GM06990 (cell line): Measurements from ENCODE around the gene CPXCR1.
"Not testable (repeated sequence)": the region's sequence is repeated elsewhere in the genome, so short reads cannot be mapped to it uniquely, and the experiment has no call there.

Source experiments
- DNase-seq: peaks from one replicate; pipeline ENCODE4 v3.0.0-alpha.2; 2011; ENCODE audit not compliant: insufficient read length; ENCODE audit errors: extremely low read depth
- H3K27me3 ChIP-seq: replicated peaks from 2 replicates; pipeline ENCODE4 v1.6.0; 2011; ENCODE audit warnings: low read length; ENCODE audit not compliant: control insufficient read depth, insufficient read depth
- H3K36me3 ChIP-seq: 2 replicates; pipeline ENCODE4 v1.5.1; 2011; ENCODE audit warnings: low read length; ENCODE audit not compliant: control insufficient read depth, insufficient read depth
- H3K4me3 ChIP-seq: replicated peaks from 2 replicates; pipeline ENCODE4 v1.5.1; 2011; ENCODE audit warnings: low read depth, mild to moderate bottlenecking, control low read depth, low read length
- CTCF ChIP-seq: IDR thresholded peaks from 2 replicates; pipeline ENCODE4 v1.5.1; 2011; ENCODE audit warnings: low read length, control low read depth, mild to moderate bottlenecking, inconsistent platforms; ENCODE audit not compliant: insufficient read depth, poor library complexity, severe bottlenecking

The CPXCR1 gene

DNA sequence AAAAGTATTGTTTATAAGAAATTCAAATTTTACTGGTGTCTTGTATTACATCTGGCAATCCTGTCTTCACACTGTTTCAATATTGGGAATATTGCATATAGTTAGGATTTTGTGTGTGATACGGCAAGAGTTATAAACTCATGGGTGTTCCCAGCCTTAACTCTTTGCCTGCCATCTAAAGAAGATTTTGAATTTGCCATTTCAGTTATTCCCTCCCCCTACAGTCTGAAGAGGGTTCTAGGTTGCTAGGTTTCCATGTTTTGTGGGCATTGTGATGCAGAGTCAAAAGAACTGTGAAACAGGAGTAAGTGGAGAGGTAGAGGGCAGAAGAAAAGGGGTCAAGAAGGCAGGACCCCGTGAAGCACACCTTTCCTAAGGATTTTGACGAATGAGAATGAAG, at the start of gene CPXCR1:
Gene CPXCR1, plus strand, starts transcription at position 301 of the 400 bp plus-strand sequence. CDS start 6,190 bp downstream, outside the sequence.
- H3K4me3 ChIP-seq: no peak within 1 kb of the TSS
- no peaks in the 10 kb centered on the region for H3K27me3 ChIP-seq
- H3K36me3 ChIP-seq: no peaks in the 10 kb centered on the region
- DNase-seq: no peak
- no peak for TF ChIP-seq CTCF

DNA sequence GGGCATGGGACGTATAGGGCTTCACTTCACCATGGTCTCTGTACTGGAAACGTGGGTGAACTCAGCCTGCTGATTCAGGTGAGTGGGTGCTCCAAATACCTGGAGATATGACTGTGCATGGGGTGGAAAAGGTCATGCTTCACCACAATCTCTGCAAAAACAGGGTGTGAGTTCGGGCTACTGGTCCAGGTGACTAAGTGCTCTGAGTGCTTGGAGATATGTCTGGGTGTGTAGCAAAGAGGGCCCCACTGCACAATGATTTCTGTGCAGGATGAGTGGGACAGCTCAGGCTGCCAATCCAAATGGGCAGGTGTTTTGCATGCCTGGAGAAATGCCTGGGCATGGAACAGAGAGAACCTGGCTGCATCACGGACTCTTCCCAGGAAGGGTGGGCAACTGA, 11.2 kb upstream of the CPXCR1 start:
- H3K27me3 ChIP-seq: no peaks in the 10 kb centered on the region
- no peak overlapping the region for H3K4me3 ChIP-seq
- no peak for TF ChIP-seq CTCF
- no peak for DNase-seq
- no peaks in the 10 kb centered on the region for H3K36me3 ChIP-seq

DNA sequence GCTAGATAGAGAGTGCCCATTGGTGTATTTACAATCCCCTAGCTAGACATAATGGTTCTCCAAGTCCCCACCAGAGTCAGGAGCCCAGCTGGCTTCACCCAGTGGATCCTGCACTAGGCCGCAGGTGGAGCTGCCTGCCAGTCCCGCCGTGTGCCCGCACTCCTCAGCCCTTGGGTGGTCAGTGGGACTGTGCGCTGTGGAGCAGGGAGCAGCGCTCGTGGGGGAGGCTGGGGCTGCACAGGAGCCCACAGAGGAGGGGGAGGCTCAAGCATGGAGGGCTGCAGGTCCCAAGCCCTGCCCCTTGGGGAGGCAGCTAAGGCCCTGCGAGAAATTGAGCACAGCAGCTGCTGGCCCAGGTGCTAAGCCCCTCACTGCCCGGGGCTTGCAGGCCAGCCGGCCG, 810 bp upstream of the CPXCR1 start:
- peak; percentile 0 for DNase-seq
- H3K4me3 ChIP-seq, H3K27me3 ChIP-seq, H3K36me3 ChIP-seq: not testable (repeated sequence)

DNA sequence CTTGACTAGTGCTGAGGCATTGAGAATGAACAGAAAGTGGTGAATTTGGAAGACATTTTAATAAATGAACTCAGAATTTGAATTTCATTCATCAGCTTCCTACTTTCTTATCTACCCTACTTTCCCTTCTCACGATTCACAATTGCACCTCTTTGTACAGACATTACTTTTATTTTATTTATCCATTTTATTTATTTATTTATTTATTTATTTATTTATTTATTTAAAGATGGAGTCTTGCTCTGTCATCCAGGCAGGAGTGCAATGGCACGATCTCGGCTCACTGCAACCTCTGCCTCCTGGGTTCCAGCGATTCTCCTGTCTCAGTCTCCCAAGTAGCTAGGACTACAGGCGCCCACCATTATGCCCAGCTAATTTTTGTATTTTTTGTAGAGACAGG, 5.3 kb downstream of the CPXCR1 start:
- not testable (repeated sequence) for H3K27me3 ChIP-seq, DNase-seq, H3K4me3 ChIP-seq, H3K36me3 ChIP-seq

DNA sequence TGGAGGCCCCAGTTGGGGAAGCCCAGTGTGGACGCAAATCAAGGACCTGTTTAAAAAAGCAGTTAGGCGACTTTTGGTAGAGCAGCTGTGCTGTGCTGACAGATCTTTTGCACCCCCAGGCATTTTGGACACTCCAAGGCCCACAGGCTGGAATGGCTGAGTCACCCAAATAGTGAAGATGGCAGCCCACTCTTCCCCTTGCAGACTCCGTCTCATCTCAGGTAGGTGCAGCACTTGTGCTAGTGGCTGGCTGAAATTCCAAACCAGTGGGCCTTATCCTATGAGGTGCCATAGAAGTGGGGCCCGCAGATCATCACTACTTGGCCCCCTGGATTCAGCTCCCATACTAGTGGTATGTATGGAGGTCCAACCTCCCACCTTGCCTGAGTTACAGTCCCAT, 42.8 kb downstream of the CPXCR1 start:
- no peak for DNase-seq
- H3K4me3 ChIP-seq: no peak overlapping the region
- H3K27me3 ChIP-seq: no peaks in the 10 kb centered on the region
- H3K36me3 ChIP-seq: no peaks in the 10 kb centered on the region
- no peak for TF ChIP-seq CTCF
